Prostate gland (tissue), 2 donors: ENCODE measurements around the gene ILKAP.

Experiments
- CTCF ChIP-seq, 4 experiments: fragments of 200-600 bp in 2 of 4; fragments of 450-650 bp in 2 of 4; sonication (generic) in 2 of 4; IDR thresholded peaks; 1 replicate in 3 of 4; 2 replicates in 1 of 4; pipeline ENCODE4 v1.5.1; 2016 to 2019; ENCODE audit warnings: antibody characterized with exemption in 4 of 4, mild to moderate bottlenecking in 2 of 4, moderate library complexity in 2 of 4
- POLR2A ChIP-seq: fragments of 450-650 bp; IDR thresholded peaks from one replicate; pipeline ENCODE4 v1.6.1; 2016; ENCODE audit warnings: antibody characterized with exemption, mild to moderate bottlenecking
- POLR2AphosphoS5 ChIP-seq: sonication (generic); formaldehyde crosslinking; IDR thresholded peaks from one replicate; pipeline ENCODE4 v1.6.1; 2017; ENCODE audit warnings: antibody characterized with exemption

DNA sequence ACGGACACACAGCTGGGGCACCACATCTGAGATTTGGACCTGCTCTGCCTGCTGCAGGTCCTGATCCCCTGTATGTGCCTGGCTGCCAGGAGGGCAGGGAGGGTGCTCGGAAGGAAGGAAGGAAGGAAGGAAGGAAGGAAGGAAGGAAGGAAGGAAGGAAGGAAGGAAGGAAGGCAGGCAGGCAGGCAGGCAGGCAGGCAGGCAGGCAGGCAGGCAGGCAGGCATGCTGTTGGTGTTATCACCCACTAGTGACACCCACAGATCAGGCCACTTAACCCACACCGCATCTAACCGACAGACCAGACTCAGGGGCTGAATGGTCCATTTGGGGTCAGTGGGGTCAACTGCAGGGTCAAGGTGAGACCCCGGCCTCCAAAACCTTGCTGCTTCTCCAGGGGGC lies 59.2 kb downstream of the ILKAP start:
- TF ChIP-seq POLR2A: no peak
- no peak for TF ChIP-seq POLR2AphosphoS5
- TF ChIP-seq CTCF (IDR thresholded peaks at IDR 0.05): no peak
